ENCODE measurements around the gene SLC12A9. TPM values are rescaled to one million over a fixed set of nuclear protein-coding genes. Genes with fewer than 3 reads are reported as not detected.
"Not testable (repeated sequence)": the region's sequence is repeated elsewhere in the genome, so short reads cannot be mapped to it uniquely, and the experiment has no call there.

Gene SLC12A9
- total RNA-seq, 4 donors from 2014 or later: 15.2 to 27.9 (median 17.2) TPM

DNA sequence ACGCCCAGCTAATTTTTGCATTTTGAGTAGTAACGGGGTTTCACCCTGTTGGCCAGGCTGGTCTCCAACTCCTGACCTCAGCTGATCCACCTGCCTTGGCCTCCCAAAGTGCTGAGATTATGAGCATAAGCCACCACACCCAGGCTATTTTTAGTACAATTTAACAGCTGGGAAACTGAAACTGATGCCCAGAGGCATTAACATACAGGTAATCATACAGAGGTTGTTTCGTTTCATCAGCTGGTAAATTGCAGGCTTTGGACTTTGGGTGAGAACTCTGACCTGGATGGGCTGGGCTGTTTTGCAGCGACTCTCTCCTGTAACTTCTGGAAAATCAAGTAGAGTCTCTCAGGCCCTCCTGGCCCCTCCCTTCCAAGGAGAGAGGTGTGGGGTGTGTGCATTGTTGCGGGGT, 49.4 kb downstream of the SLC12A9 start:
- Histone ChIP-seq H3K27me3 (peaks cover 4% of the 10 kb centered on the region), H3K4me1 (peaks cover 0 to 5% of the 10 kb centered on the region in 2 donors), H3K27ac (no peak overlapping the region), H3K9me3 (no peaks in the 10 kb centered on the region), H3K4me3 (replicated peaks in 1 of 3) (no peak overlapping the region), H3K36me3 (no peaks in the 10 kb centered on the region)
- no peak for DNase-seq
- 68 to 89% methylated on average over 5 of the region's 5 CpGs for WGBS, 2 donors
- TF ChIP-seq POLR2A (IDR thresholded peaks at IDR 0.05): no peak
- no peak for TF ChIP-seq CTCF (IDR thresholded peaks at IDR 0.05)
- intact Hi-C loops (cut with DNase I): no loop called here

DNA sequence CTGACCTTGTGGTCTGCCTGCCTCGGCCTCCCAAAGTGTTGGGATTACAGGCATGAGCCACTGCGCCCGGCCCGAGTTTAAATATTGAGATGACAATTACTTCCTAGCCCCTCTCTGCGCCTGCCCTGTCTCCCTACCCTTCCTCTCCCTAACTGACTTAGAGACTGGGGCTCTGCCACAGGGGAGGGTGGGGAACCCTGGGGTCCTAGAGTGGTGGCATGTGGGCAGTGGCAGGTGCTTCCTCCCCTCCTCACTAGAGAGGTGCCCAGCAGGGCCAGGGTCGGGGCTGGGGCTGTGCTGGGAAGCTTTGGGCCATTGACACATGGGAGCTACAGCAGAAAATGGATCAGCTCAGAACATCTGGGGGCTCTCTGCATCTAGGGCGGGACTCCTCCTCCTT, 50.1 kb downstream of the SLC12A9 start:
- Histone ChIP-seq H3K36me3 (no peaks in the 10 kb centered on the region), H3K4me1 (no peaks in the 10 kb centered on the region), H3K27ac (no peak overlapping the region), H3K4me3 (replicated peaks in 1 of 3) (no peak overlapping the region), H3K9me3 (no peaks in the 10 kb centered on the region), H3K27me3 (peaks cover 4% of the 10 kb centered on the region)
- no peak for TF ChIP-seq CTCF (IDR thresholded peaks at IDR 0.05)
- DNase-seq: no peak
- intact Hi-C loops (cut with DNase I): no loop called here
- 85 to 88% methylated on average over 7 of the region's 7 CpGs for WGBS, 2 donors

- no peaks in the 10 kb centered on the region for H3K36me3 ChIP-seq
- TF ChIP-seq POLR2A (IDR thresholded peaks at IDR 0.05): no peak
- no peak for TF ChIP-seq CTCF (IDR thresholded peaks at IDR 0.05)
- WGBS, 2 donors: 94 to 95% methylated on average over 5 of the region's 5 CpGs
- intact Hi-C loops (cut with DNase I): no loop called here
- DNase-seq: no peak
- no peaks in the 10 kb centered on the region for H3K9me3 ChIP-seq
- no peak overlapping the region for H3K4me3 ChIP-seq (replicated peaks in 1 of 3)
- H3K27me3 ChIP-seq: no peaks in the 10 kb centered on the region
- H3K27ac ChIP-seq: no peak overlapping the region
- no peaks in the 10 kb centered on the region for H3K4me1 ChIP-seq
Measured at GRCh38 chr7:100908512-100908911, 56.0 kb downstream of the SLC12A9 start.

- intact Hi-C loops (cut with DNase I); H3K9me3 ChIP-seq; DNase-seq; H3K4me1 ChIP-seq; H3K27me3 ChIP-seq; H3K4me3 ChIP-seq (replicated peaks in 1 of 3); H3K27ac ChIP-seq; H3K36me3 ChIP-seq: not testable (repeated sequence)
- 82 to 84% methylated on average over 7 of the region's 7 CpGs for WGBS, 2 donors
Measured at GRCh38 chr7:100910443-100910842, 57.9 kb downstream of the SLC12A9 start.

DNA sequence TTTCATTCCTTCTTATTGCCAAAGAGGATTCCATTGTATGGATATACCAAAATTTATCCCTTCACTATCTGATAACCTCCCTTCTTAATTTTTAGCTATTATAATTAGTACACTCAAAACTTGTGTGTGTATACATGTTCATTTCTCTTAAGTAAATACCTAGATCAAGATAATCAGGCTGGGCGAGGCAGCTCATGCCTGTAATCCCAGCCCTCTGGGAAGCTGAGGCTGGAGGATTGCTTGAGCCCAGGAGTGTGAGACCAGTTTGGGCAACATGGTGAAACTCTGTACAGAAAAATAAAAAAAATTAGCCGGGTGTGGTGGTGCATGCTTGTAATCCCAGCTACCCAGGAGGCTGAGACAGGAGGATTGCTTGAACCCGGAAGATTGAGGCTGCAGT, 59.0 kb downstream of the SLC12A9 start:
- H3K4me3 ChIP-seq (replicated peaks in 1 of 3): no peak overlapping the region
- no peaks in the 10 kb centered on the region for H3K9me3 ChIP-seq
- H3K4me1 ChIP-seq: no peaks in the 10 kb centered on the region
- no peak for DNase-seq
- intact Hi-C loops (cut with DNase I): no loop called here
- TF ChIP-seq POLR2A (IDR thresholded peaks at IDR 0.05) (no peak), CTCF (IDR thresholded peaks at IDR 0.05) (no peak)
- H3K27me3 ChIP-seq: no peaks in the 10 kb centered on the region
- no peak overlapping the region for H3K27ac ChIP-seq
- 81 to 88% methylated on average over 3 of the region's 3 CpGs for WGBS, 2 donors
- no peaks in the 10 kb centered on the region for H3K36me3 ChIP-seq
